GM12865 (cell line): ENCODE measurements around the gene ANKRD29.
"Not testable (repeated sequence)": the region's sequence is repeated elsewhere in the genome, so short reads cannot be mapped to it uniquely, and the experiment has no call there.

Experiments
- DNase-seq: peaks from one replicate; pipeline ENCODE4 v3.0.0; 2010; ENCODE audit warnings: low read depth
- H3K4me3 ChIP-seq: 2 replicates; pipeline ENCODE4 v1.5.1; 2011; ENCODE audit warnings: mild to moderate bottlenecking, low read depth, low read length, control low read depth
- CTCF ChIP-seq: IDR thresholded peaks from 2 replicates; pipeline ENCODE4 v1.5.1; 2011; ENCODE audit warnings: low read length, control low read depth, low read depth, inconsistent platforms; ENCODE audit not compliant: insufficient read depth; ENCODE audit errors: missing control alignments

ANKRD29 gene

GRCh38 chr18:23616258-23616657, 46.5 kb downstream of the ANKRD29 start:
- H3K4me3 ChIP-seq: no peak overlapping the region
- DNase-seq: no peak
- no peak for TF ChIP-seq CTCF

GRCh38 chr18:23614891-23615290, 47.8 kb downstream of the ANKRD29 start:
- no peak for DNase-seq
- no peak overlapping the region for H3K4me3 ChIP-seq
- no peak for TF ChIP-seq CTCF

GRCh38 chr18:23614413-23614812, 48.3 kb downstream of the ANKRD29 start:
- no peak for DNase-seq
- TF ChIP-seq CTCF: no peak
- no peak overlapping the region for H3K4me3 ChIP-seq

- not testable (repeated sequence) for DNase-seq, H3K4me3 ChIP-seq
These were observed 49.6 kb downstream of the ANKRD29 start for GRCh38 chr18:23613091-23613475.

GRCh38 chr18:23612434-23613090, 50.1 kb downstream of the ANKRD29 start:
- no peak overlapping the region for H3K4me3 ChIP-seq
- no peak for DNase-seq

GRCh38 chr18:23609390-23610023, 53.2 kb downstream of the ANKRD29 start:
- no peak for DNase-seq
- H3K4me3 ChIP-seq: no peak overlapping the region
- no peak for TF ChIP-seq CTCF

More at GRCh38 chr18:23612434-23613090, 50.1 kb downstream of the ANKRD29 start:
- no peak for TF ChIP-seq CTCF

GRCh38 chr18:23608211-23608610, 54.5 kb downstream of the ANKRD29 start:
- H3K4me3 ChIP-seq: no peak overlapping the region
- no peak for DNase-seq
- no peak for TF ChIP-seq CTCF
